Subcutaneous abdominal adipose tissue (tissue), 5 donors: Measurements from ENCODE around the gene NUP93.
"Not testable (repeated sequence)": the region's sequence is repeated elsewhere in the genome, so short reads cannot be mapped to it uniquely, and the experiment has no call there.

Experiments
- H3K27ac ChIP-seq: one replicate; pipeline ENCODE4 v1.7.0; 2013; ENCODE audit warnings: low read depth, mild to moderate bottlenecking, inconsistent platforms, low read length, moderate library complexity
- H3K27me3 ChIP-seq, 5 donors: one replicate each; pipeline ENCODE4 v1.7.0; 2013; ENCODE audit warnings: low read length in 5 of 5, inconsistent platforms in 1 of 5; ENCODE audit not compliant: control insufficient read depth in 5 of 5, insufficient read depth in 4 of 5
- H3K36me3 ChIP-seq, 5 donors: one replicate each; pipeline ENCODE4 v1.7.0; 2013; ENCODE audit warnings: low read length in 5 of 5; ENCODE audit not compliant: control insufficient read depth in 5 of 5, insufficient read depth in 5 of 5
- H3K4me1 ChIP-seq, 5 donors: one replicate each; pipeline ENCODE4 v1.7.0; 2013; ENCODE audit warnings: low read length in 5 of 5, mild to moderate bottlenecking in 3 of 5, moderate library complexity in 1 of 5; ENCODE audit not compliant: control insufficient read depth in 5 of 5, insufficient read depth in 5 of 5
- H3K4me3 ChIP-seq, 5 donors: one replicate each; pipeline ENCODE4 v1.7.0; 2013; ENCODE audit warnings: low read length in 5 of 5, low read depth in 1 of 5
- H3K9ac ChIP-seq, 5 donors: one replicate each; pipeline ENCODE4 v1.7.0; 2013; ENCODE audit warnings: low read length in 5 of 5, mild to moderate bottlenecking in 4 of 5, moderate library complexity in 3 of 5
- H3K9me3 ChIP-seq, 5 donors: one replicate each; pipeline ENCODE4 v1.7.0; 2013; ENCODE audit warnings: low read length in 5 of 5; ENCODE audit not compliant: control insufficient read depth in 5 of 5
- donor health status: healthy.
- donor health status: healthy.
- donor health status: healthy.
- donor health status: healthy.
- donor health status: healthy.

Gene NUP93

GRCh38 chr16:56708525-56709442, 21.1 kb upstream of the NUP93 start:
- no peaks in the 10 kb centered on the region for H3K27me3 ChIP-seq
- no peak overlapping the region for H3K9ac ChIP-seq
- H3K27ac ChIP-seq = no peak overlapping the region
- H3K9me3 ChIP-seq = no peaks in the 10 kb centered on the region
- no peaks in the 10 kb centered on the region for H3K36me3 ChIP-seq
- no peaks in the 10 kb centered on the region for H3K4me1 ChIP-seq
- no peak overlapping the region for H3K4me3 ChIP-seq

GRCh38 chr16:56709443-56710040, 20.4 kb upstream of the NUP93 start:
- Histone ChIP-seq H3K27ac (no peak overlapping the region), H3K9ac (no peak overlapping the region), H3K27me3 (no peaks in the 10 kb centered on the region), H3K4me1 (no peaks in the 10 kb centered on the region), H3K9me3 (no peaks in the 10 kb centered on the region), H3K36me3 (no peaks in the 10 kb centered on the region), H3K4me3 (no peak overlapping the region)

GRCh38 chr16:56710181-56710737, 19.7 kb upstream of the NUP93 start:
- Histone ChIP-seq H3K27ac (no peak overlapping the region), H3K9ac (no peak overlapping the region), H3K27me3 (no peaks in the 10 kb centered on the region), H3K9me3 (no peaks in the 10 kb centered on the region), H3K4me3 (no peak overlapping the region), H3K4me1 (no peaks in the 10 kb centered on the region), H3K36me3 (no peaks in the 10 kb centered on the region)

- Histone ChIP-seq H3K4me1 (no peaks in the 10 kb centered on the region), H3K9ac (no peak overlapping the region), H3K27me3 (no peaks in the 10 kb centered on the region), H3K9me3 (no peaks in the 10 kb centered on the region), H3K4me3 (no peak overlapping the region), H3K36me3 (no peaks in the 10 kb centered on the region), H3K27ac (no peak overlapping the region)
Observed at GRCh38 chr16:56711862-56712261, 18.1 kb upstream of the NUP93 start.

GRCh38 chr16:56713794-56714193, 16.1 kb upstream of the NUP93 start:
- Histone ChIP-seq H3K9ac (no peak overlapping the region), H3K27me3 (no peaks in the 10 kb centered on the region), H3K36me3 (no peaks in the 10 kb centered on the region), H3K4me3 (no peak overlapping the region), H3K9me3 (no peaks in the 10 kb centered on the region), H3K27ac (no peak overlapping the region), H3K4me1 (no peaks in the 10 kb centered on the region)

GRCh38 chr16:56715126-56715525, 14.8 kb upstream of the NUP93 start:
- no peaks in the 10 kb centered on the region for H3K36me3 ChIP-seq
- no peak overlapping the region for H3K4me3 ChIP-seq
- H3K9me3 ChIP-seq = no peaks in the 10 kb centered on the region
- no peaks in the 10 kb centered on the region for H3K4me1 ChIP-seq
- no peak overlapping the region for H3K9ac ChIP-seq
- no peaks in the 10 kb centered on the region for H3K27me3 ChIP-seq
- H3K27ac ChIP-seq = no peak overlapping the region

GRCh38 chr16:56716761-56717160, 13.2 kb upstream of the NUP93 start:
- Histone ChIP-seq H3K9ac (no peak overlapping the region), H3K4me3 (no peak overlapping the region), H3K27me3 (no peaks in the 10 kb centered on the region), H3K9me3 (no peaks in the 10 kb centered on the region), H3K27ac (no peak overlapping the region), H3K36me3 (no peaks in the 10 kb centered on the region), H3K4me1 (no peaks in the 10 kb centered on the region)

- not testable (repeated sequence) for H3K9me3 ChIP-seq, H3K36me3 ChIP-seq, H3K27ac ChIP-seq, H3K4me1 ChIP-seq, H3K9ac ChIP-seq, H3K27me3 ChIP-seq, H3K4me3 ChIP-seq
Observed at GRCh38 chr16:56717532-56717931, 12.4 kb upstream of the NUP93 start.

GRCh38 chr16:56722200-56722842, 7.6 kb upstream of the NUP93 start:
- Histone ChIP-seq H3K9me3 (no peaks in the 10 kb centered on the region), H3K27ac (no peak overlapping the region), H3K4me1 (no peaks in the 10 kb centered on the region), H3K9ac (no peak overlapping the region), H3K36me3 (no peaks in the 10 kb centered on the region), H3K27me3 (no peaks in the 10 kb centered on the region), H3K4me3 (no peak overlapping the region)

GRCh38 chr16:56724191-56724590, 5.7 kb upstream of the NUP93 start:
- no peak overlapping the region for H3K9ac ChIP-seq
- H3K27me3 ChIP-seq = no peaks in the 10 kb centered on the region
- H3K27ac ChIP-seq = no peak overlapping the region
- no peaks in the 10 kb centered on the region for H3K36me3 ChIP-seq
- H3K9me3 ChIP-seq = no peaks in the 10 kb centered on the region
- H3K4me1 ChIP-seq = peaks cover 4 to 8% (median 7%) of the 10 kb centered on the region in 5 donors
- H3K4me3 ChIP-seq = no peak overlapping the region
